ENCODE results near the gene CREB3L4.

DNA sequence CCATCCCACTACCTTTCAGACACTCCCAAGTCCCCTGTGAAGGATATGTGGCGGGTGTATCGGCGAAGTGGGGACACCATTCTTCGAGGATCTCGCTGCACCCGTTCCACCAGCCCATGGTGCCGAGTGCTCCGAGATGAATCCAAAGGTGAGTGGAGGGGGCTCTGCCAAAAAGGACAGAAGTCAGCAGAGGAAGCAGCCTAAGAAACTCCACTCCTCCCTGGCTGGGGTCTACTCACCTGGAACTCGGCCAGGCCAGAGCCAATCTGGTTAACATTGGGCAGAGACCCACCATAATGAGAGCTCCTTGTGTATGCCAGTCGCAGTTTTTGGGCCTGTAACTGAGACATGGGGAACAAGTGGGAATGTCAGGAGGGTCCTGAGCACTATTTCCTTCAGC is 12.9 kb upstream of the CREB3L4 start:
- TF ChIP-seq, protein P1, sequence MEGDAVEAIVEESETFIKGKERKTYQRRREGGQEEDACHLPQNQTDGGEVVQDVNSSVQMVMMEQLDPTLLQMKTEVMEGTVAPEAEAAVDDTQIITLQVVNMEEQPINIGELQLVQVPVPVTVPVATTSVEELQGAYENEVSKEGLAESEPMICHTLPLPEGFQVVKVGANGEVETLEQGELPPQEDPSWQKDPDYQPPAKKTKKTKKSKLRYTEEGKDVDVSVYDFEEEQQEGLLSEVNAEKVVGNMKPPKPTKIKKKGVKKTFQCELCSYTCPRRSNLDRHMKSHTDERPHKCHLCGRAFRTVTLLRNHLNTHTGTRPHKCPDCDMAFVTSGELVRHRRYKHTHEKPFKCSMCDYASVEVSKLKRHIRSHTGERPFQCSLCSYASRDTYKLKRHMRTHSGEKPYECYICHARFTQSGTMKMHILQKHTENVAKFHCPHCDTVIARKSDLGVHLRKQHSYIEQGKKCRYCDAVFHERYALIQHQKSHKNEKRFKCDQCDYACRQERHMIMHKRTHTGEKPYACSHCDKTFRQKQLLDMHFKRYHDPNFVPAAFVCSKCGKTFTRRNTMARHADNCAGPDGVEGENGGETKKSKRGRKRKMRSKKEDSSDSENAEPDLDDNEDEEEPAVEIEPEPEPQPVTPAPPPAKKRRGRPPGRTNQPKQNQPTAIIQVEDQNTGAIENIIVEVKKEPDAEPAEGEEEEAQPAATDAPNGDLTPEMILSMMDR (IDR thresholded peaks at IDR 0.05; ENCODE audit: poor library complexity) = no peak
- no peak for TF ChIP-seq EZH2 (IDR thresholded peaks at IDR 0.05; ENCODE audit: borderline replicate concordance)
